Panc1 (cell line): ENCODE data around the gene PHLPP1. TPM values are rescaled to one million over a fixed set of nuclear protein-coding genes. Genes with fewer than 3 reads are reported as not detected.

Source experiments
- ATAC-seq: fragments of 200-7000 bp; cut with Tn5 transposase; 2 replicates; pipeline ENCODE4 v1.9.1; 2020; ENCODE audit warnings: mild to moderate bottlenecking, moderate library complexity
- BruUV-seq: library from RNA; stranded (reverse); fragments of 400-500 nt; replicated peaks from 2 replicates; lab custom pipeline; 2021; lab: Mats Ljungman, UMichigan
- CTCF ChIA-PET: fragments of 300-600 bp; sonication (Branson Sonifier 250); formaldehyde crosslinking; loops from one replicate; lab custom pipeline; 2022; ENCODE audit warnings: antibody characterized with exemption; lab: Charles Lee
- POLR2A ChIA-PET: fragments of 300-600 bp; sonication (Branson Sonifier 250); formaldehyde crosslinking; loops from one replicate; lab custom pipeline; 2022; ENCODE audit warnings: antibody characterized with exemption; lab: Charles Lee
- DNase-seq: peaks from one replicate; pipeline ENCODE4 v3.0.0-alpha.2; 2010; ENCODE audit warnings: low read depth, low spot score
- H3K27ac ChIP-seq: 2 replicates; pipeline ENCODE4 v1.5.1; 2011; ENCODE audit warnings: mild to moderate bottlenecking, low read length, inconsistent platforms
- H3K27me3 ChIP-seq: fragments of 200-500 bp; sonication (Bioruptor generic); 2 replicates; pipeline ENCODE4 v1.6.0; 2014; ENCODE audit warnings: low read length, inconsistent platforms; ENCODE audit not compliant: control insufficient read depth, insufficient read depth
- H3K36me3 ChIP-seq: fragments of 200-500 bp; sonication (Bioruptor generic); 2 replicates; pipeline ENCODE4 v1.5.1; 2014; ENCODE audit warnings: inconsistent platforms, mild to moderate bottlenecking, low read length, moderate library complexity; ENCODE audit not compliant: control insufficient read depth, insufficient read depth
- H3K4me1 ChIP-seq: 2 replicates; pipeline ENCODE4 v1.5.1; 2011; ENCODE audit warnings: inconsistent platforms, mild to moderate bottlenecking, low read length, moderate library complexity; ENCODE audit not compliant: control insufficient read depth, insufficient read depth
- H3K4me3 ChIP-seq, 2 experiments: 2 replicates each; pipeline ENCODE4 v1.5.1; 2011 to 2012; ENCODE audit warnings: low read depth in 2 of 2, low read length in 2 of 2, mild to moderate bottlenecking in 2 of 2, inconsistent platforms in 1 of 2, moderate library complexity in 1 of 2
- H3K9me3 ChIP-seq: fragments of 200-500 bp; sonication (Bioruptor generic); 2 replicates; pipeline ENCODE4 v1.5.1; 2014; ENCODE audit warnings: low read depth, mild to moderate bottlenecking, inconsistent platforms, low read length, moderate library complexity; ENCODE audit not compliant: control insufficient read depth, insufficient read depth
- POLR2AphosphoS5 ChIP-seq: IDR thresholded peaks from 2 replicates; pipeline ENCODE4 v1.6.1; 2012; ENCODE audit warnings: mild to moderate bottlenecking, low read depth, low read length, moderate library complexity
- SIN3A ChIP-seq: IDR thresholded peaks from 2 replicates; pipeline ENCODE4 v1.6.1; 2012; ENCODE audit warnings: low read depth, mild to moderate bottlenecking, low read length, moderate library complexity, borderline replicate concordance; ENCODE audit not compliant: insufficient read depth
- TCF7L2 ChIP-seq: IDR thresholded peaks from 2 replicates; pipeline ENCODE4 v1.6.1; 2011; ENCODE audit warnings: mild to moderate bottlenecking, low read depth, low read length, inconsistent platforms
- in situ Hi-C: cut with HindIII; loops from 2 replicates; pipeline ENCODE4 v1.10.0; 2016; ENCODE audit warnings: low sequenced_read_pairs, low pct_unique_long_range_greater_than_20kb
- intact Hi-C: fragments of 100-400 bp; cut with micrococcal nuclease; formaldehyde crosslinking; loops from one replicate; pipeline ENCODE4 v1.10.0; 2022; ENCODE audit not compliant: unreplicated experiment
- total RNA-seq: library from RNA; stranded (reverse); gene quantifications from one replicate; pipeline ENCODE4 v1.2.1, GENCODE V29; 2021; ENCODE audit not compliant: unreplicated experiment
- TF ChIP-seq, protein P1 (sequence below): fragments of 450-650 bp; IDR thresholded peaks from 2 replicates; pipeline ENCODE4 v1.5.1; 2017; ENCODE audit warnings: mild to moderate bottlenecking
- TF ChIP-seq, protein P2 (sequence below), 2 experiments: IDR thresholded peaks; 2 replicates each; pipeline ENCODE4 v1.6.1; 2011 to 2012; ENCODE audit warnings: low read depth in 2 of 2, control low read depth in 1 of 2, low read length in 1 of 2, mild to moderate bottlenecking in 1 of 2, moderate library complexity in 1 of 2; ENCODE audit not compliant: insufficient read depth in 1 of 2

The PHLPP1 gene
- total RNA-seq, 1 experiment from 2014 or later = 6.3 TPM

DNA sequence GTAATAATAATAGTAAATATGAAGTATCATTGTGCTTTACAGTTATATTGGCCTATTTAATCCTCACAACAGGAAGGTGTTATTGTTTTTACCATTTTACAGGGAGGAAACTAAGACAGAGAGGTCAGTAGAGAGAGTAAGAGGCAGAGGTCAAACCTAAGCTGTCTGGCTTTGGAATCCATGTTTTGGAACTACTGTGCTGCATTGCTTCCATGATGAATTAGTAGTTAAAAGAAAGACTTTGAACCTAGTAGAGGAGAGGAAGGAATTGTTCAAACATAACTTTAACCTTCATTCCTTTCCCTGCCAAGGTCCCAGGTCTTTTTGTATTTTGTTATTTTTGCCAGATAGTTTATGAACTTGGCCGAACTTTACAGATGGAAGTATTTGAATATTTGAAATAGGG is 80.9 kb downstream of the PHLPP1 start:
- Histone ChIP-seq H3K27ac (no peak overlapping the region), H3K4me1 (no peaks in the 10 kb centered on the region; the same call in 1 of the 2 replicates), H3K4me3 (no peak overlapping the region), H3K36me3 (no peaks in the 10 kb centered on the region), H3K27me3 (no peaks in the 10 kb centered on the region), H3K9me3 (no peaks in the 10 kb centered on the region)
- ATAC-seq (no peak), DNase-seq (no peak)
- no peak for TF ChIP-seq SIN3A
- TF ChIP-seq, protein P1, sequence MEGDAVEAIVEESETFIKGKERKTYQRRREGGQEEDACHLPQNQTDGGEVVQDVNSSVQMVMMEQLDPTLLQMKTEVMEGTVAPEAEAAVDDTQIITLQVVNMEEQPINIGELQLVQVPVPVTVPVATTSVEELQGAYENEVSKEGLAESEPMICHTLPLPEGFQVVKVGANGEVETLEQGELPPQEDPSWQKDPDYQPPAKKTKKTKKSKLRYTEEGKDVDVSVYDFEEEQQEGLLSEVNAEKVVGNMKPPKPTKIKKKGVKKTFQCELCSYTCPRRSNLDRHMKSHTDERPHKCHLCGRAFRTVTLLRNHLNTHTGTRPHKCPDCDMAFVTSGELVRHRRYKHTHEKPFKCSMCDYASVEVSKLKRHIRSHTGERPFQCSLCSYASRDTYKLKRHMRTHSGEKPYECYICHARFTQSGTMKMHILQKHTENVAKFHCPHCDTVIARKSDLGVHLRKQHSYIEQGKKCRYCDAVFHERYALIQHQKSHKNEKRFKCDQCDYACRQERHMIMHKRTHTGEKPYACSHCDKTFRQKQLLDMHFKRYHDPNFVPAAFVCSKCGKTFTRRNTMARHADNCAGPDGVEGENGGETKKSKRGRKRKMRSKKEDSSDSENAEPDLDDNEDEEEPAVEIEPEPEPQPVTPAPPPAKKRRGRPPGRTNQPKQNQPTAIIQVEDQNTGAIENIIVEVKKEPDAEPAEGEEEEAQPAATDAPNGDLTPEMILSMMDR = no peak
- TF ChIP-seq TCF7L2 = no peak
- TF ChIP-seq, protein P2, sequence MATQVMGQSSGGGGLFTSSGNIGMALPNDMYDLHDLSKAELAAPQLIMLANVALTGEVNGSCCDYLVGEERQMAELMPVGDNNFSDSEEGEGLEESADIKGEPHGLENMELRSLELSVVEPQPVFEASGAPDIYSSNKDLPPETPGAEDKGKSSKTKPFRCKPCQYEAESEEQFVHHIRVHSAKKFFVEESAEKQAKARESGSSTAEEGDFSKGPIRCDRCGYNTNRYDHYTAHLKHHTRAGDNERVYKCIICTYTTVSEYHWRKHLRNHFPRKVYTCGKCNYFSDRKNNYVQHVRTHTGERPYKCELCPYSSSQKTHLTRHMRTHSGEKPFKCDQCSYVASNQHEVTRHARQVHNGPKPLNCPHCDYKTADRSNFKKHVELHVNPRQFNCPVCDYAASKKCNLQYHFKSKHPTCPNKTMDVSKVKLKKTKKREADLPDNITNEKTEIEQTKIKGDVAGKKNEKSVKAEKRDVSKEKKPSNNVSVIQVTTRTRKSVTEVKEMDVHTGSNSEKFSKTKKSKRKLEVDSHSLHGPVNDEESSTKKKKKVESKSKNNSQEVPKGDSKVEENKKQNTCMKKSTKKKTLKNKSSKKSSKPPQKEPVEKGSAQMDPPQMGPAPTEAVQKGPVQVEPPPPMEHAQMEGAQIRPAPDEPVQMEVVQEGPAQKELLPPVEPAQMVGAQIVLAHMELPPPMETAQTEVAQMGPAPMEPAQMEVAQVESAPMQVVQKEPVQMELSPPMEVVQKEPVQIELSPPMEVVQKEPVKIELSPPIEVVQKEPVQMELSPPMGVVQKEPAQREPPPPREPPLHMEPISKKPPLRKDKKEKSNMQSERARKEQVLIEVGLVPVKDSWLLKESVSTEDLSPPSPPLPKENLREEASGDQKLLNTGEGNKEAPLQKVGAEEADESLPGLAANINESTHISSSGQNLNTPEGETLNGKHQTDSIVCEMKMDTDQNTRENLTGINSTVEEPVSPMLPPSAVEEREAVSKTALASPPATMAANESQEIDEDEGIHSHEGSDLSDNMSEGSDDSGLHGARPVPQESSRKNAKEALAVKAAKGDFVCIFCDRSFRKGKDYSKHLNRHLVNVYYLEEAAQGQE (IDR thresholded peaks at IDR 0.05; ENCODE audit: insufficient read depth in 1 of 2, low read depth in 2 of 2, low read length in 1 of 2) = no peak
- TF ChIP-seq POLR2AphosphoS5 = no peak
- in situ Hi-C loops (no loop called here), intact Hi-C loops (no loop called here)
- CTCF ChIA-PET = no interaction called here
- POLR2A ChIA-PET = no interaction called here
- BruUV-seq = no TSS peak

DNA sequence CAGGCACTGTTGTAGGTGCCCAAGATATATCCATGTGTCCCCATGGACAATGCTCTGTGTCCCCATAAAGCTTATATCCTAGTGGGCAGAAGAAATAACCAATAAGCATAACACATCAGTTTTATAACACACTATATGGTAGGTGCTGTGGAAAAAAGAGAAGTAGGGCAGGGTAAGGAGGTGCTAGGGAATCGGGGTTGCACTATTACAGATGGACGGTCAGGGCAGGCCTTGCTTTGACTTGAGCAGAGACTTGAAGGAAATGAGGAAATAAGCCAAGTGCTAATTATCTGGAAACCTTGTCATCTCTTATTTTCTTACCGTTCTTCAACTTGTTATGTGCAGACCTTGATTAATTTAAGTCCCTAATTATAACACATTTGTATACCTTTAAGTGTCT is 82.0 kb downstream of the PHLPP1 start:
- in situ Hi-C loops = no loop called here
- POLR2A ChIA-PET = no interaction called here

More for the DNA sequence above, 82.0 kb downstream of the PHLPP1 start:
- DNase-seq = no peak
- Histone ChIP-seq H3K4me1 (no peaks in the 10 kb centered on the region; the same call in 1 of the 2 replicates), H3K9me3 (no peaks in the 10 kb centered on the region), H3K27me3 (no peaks in the 10 kb centered on the region), H3K4me3 (no peak overlapping the region), H3K36me3 (no peaks in the 10 kb centered on the region), H3K27ac (no peak overlapping the region)
- no peak for ATAC-seq
- no TSS peak for BruUV-seq
- intact Hi-C loops = no loop called here
- CTCF ChIA-PET = no interaction called here
- TF ChIP-seq TCF7L2 (no peak), POLR2AphosphoS5 (no peak), SIN3A (no peak)
- TF ChIP-seq, protein P2 (IDR thresholded peaks at IDR 0.05; ENCODE audit: insufficient read depth in 1 of 2, low read depth in 2 of 2, low read length in 1 of 2) = no peak
- TF ChIP-seq, protein P1 = no peak
